Measurements from ENCODE around the gene TXNDC12.
"Not testable (repeated sequence)": the region's sequence is repeated elsewhere in the genome, so short reads cannot be mapped to it uniquely, and the experiment has no call there.

Gene TXNDC12

GRCh38 chr1:52045666-52046195, 9.3 kb downstream of the TXNDC12 start:
- DNase-seq = not testable (repeated sequence)

DNA sequence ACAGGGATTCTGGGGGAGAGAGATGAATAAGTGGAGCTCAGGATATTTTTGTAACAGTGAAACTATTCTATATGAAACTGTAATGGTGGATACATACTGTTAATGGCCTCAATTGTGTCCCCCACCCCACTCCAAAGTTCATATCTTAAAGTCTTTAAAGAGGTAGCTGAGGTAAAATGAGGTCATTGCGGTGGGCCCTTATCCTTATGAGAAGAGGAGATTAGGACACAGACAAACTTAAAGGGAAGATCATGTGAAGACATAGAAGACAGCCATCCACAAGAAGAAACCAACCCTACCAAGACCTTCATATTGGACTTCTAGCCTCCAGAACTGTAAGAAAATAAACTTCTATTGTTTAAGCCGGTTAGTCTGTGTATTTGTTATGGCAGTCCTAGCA, 9.8 kb downstream of the TXNDC12 start:
- no peak for DNase-seq

- no peak for DNase-seq
Measured at GRCh38 chr1:52041551-52042185, 13.3 kb downstream of the TXNDC12 start.

- DNase-seq = no peak
Measured at GRCh38 chr1:52037909-52038308, 17.1 kb downstream of the TXNDC12 start.

DNA sequence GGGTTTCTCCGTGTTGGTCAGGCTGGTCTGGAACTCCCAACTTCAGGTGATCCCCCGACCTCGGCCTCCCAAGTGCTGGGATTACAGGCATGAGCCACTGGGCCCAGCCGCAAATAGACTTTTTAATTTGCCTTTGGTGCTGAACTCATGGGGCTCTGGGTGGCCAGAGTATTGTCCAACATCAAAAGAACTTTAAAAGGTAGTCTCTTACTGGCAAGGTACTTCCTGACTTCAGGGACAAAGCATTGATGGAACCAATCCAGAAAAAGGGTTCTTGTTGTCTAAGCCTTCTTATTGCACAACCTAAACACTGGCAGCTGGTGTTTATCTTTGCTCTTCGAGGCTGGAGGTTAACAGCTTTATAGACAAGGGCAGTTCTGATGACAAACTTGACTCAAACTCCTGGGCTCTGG, 17.6 kb downstream of the TXNDC12 start:
- DNase-seq = no peak

DNA sequence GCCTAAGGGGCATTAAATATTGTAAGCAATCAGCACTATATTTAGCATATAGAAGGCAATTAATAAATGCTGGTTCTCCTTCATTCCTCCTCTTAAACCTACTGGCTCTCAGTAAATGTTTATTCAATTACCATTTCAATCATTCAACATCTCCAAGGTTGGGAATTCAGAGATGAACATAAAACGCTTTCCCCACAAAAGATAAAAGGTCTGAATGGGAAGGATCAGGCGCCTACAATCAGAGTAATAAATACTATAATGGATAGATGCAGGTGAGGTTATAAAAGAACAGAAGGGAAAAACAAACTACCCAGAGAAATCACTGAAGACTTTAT, 21.0 kb downstream of the TXNDC12 start:
- no peak for DNase-seq

DNA sequence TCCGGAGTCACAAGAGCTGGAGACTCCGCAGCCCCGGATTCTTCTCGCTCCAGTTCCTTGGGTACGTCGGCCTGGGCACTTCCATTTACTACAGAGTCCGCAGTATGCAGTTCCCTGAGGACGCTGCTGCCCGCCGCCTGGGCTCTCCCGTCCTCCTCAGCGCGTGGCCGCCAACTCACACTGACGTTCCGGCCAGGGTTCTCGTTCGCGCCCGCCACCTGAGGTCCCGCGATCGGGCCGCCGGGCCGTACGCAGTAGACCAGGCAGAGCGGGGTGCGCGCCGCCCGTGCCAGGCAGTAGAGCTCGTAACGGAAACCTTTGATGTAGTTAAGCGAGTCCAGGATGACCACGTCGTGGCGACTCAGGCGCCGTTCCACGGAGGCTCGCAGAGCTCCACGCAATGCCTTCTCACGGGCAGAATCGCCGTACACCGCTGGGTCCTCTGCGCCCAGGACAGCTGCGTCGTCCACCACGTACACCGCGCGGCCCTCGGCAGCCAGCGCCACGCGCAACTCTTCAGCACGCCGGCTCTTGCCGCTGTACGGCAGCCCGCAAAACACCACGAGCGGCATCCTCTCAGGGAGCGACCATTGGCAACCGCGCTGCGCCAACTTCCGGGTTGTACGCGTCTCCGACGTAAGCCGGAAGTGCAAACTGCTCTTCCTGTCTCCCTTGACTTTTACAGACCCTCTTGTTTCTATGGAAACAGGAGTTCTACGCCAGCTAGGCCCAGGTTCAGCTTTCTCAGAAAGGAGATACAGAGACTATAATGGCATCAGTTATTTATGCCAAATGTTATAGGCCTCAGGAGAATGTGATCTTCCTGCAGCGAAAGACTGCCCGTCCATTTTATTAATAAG, 21.6 kb downstream of the TXNDC12 start, which contains the start of gene KTI12:
KTI12 (minus strand) TSS at position 621 of the 860 bp plus-strand sequence; CDS start at position 572, 49 bp downstream.
- peak; percentile 86 for DNase-seq

DNA sequence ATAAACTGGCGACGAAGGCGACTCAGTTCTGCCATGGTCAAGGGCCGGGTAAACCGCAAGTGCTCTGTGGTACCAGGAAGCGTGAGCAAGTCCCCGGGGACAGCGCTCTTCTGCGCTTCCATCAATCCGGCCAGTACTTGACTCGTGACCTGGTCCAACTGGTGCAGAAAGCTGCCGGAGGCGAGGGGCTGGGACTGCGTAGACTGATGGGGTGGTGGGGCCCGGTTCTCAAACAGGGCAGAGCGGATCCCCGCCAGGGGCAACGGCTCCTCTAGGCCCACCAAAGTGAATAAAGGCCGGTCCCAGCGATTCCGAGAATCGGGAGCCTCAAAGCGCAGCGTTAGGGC, 22.2 kb downstream of the TXNDC12 start:
- DNase-seq = peak; percentile 3

DNA sequence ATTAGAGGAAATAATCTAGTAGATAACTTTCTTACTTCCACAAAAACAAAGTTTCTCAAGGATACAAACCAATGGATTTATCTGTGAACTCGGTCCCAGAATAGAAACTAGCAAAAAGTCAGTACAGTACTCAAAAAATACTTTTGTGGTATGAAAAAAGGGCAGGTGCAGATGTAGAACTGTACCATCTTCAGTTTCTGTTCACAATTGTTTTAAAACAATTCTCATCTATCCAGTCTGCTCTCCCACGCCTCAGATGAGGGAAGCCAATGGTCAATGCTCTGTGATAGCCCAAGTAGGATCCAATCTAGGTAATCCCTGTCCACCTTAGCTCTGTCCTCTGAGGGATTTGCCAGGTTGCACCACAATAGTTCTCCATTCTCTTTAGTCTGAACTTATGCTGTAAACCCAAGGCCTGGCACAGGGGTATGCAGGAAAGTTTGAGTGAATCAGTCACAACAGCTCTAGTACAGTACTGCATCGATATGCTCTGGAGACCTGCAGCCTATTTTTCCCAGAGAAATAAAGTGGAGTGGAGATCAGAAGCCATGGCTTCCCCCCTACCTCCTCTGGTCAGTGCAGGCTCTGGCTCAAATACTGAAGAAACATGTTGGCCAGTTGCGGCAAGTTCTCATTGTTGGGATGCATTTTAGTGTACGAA, 22.7 kb downstream of the TXNDC12 start:
- DNase-seq = no peak

DNA sequence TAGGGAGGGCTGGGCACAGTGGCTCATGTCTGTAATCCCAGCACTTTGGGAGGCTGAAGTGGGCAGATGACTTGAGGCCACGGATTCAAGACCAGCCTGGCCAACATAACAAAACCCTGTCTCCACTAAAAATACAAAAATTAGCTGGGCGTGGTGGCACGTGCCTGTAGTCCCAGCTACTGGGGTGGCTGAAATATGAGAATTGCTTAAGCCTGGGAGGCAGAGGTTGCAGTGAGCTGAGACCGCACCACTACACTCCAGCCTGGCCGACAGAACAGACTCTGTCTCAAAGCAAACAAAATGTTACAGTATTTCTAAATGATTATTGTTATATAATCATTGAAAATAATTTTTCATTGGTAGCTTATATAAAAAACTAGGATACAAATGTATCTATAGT, 26.2 kb downstream of the TXNDC12 start:
- not testable (repeated sequence) for DNase-seq

DNA sequence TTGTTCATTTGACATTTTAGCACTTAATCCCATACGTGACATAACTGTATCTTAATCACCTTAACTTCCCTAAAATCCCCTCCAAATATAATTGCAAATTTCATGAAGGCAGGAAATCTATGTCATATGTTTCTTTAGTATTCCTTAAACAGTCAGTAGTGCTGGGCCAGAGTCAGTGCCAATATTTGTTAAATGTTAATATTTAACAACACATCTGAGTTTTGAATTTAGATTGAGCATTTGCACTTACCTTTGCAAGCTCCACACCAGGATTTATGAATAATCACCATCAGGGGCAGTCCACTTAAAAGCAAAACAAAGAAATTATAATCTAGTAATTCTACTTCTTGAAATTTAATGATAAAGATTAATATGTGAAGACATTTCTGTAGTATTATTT, 26.7 kb downstream of the TXNDC12 start:
- no peak for DNase-seq

DNA sequence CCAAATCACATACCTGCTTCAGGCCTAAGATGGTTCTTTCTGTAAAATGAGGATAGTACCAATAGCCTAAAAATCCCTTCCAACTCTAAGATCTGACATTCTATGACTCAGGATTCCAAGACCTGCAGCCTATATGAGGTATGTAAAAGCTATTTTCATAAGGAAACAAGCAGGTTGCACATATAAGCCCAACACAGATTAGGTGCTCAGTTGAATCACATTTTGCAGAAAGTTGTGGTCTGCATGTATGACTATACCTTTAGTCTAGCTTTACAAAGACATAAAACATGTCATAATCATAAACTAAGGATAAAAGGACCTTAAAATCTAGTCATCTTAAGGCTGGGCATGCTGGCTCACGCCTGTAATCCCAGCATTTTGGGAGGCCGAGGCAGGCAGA, 28.7 kb downstream of the TXNDC12 start:
- no peak for DNase-seq

- no peak for DNase-seq
Measured at GRCh38 chr1:52022133-52022532, 32.9 kb downstream of the TXNDC12 start.

- no peak for DNase-seq
Measured at GRCh38 chr1:52008071-52008809, 46.8 kb downstream of the TXNDC12 start.

DNA sequence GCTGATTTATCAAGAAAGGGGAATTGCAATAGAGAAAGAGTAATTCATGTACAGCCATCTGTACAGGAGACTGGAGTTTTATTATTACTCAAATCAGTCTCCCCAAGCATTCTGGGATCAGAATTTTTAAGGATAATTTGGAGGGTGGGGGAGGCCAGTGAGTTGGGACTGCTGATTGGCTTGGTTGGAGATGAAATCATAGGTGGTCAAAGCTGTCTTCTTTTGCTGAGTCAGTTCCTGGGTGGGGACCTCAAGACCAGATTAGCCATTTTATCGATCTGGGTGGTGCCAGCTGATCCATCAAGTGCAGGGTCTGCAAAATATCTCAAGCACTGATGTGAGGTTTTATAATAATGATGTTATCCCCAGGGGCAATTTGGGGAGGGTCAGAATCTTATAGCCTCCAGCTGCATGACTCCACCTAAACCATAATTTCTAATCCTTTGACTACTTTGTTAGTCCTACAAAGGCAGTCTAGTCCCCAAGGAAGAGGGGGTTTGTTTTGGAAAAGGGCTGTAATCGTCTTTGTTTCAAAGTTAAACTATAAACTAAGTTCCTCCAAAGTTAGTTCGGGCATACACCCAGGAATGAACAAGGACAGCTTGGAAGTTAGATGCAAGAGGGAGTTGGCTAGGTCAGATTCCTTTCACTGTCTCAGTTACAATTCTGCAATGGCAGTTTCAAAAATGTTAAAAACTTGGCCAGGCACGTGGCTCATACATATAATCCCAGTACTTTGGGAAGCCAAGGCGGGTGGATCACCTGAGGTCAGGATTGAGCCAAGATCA, 47.6 kb downstream of the TXNDC12 start:
- no peak for DNase-seq

DNA sequence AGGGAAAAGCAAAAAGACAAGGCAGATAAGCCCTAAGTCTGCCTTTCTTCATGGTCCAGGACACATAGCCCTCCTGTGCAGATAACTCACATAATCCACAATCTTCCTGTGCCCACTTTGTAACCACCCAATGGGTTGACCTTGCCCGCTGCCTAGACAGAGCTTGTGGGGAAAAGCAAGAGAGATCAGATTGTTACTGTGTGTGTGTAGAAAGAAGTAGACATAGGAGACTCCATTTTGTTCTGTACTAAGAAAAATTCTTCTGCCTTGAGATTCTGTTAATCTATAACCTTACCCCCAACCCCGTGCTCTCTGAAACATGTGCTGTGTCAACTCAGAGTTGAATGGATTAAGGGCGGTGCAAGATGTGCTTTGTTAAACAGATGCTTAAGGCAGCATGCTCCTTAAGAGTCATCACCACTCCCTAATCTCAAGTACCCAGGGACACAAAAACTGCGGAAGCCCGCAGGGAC, 48.9 kb downstream of the TXNDC12 start:
- DNase-seq = not testable (repeated sequence)

- not testable (repeated sequence) for DNase-seq
Measured at GRCh38 chr1:52005548-52005947, 49.4 kb downstream of the TXNDC12 start.

DNA sequence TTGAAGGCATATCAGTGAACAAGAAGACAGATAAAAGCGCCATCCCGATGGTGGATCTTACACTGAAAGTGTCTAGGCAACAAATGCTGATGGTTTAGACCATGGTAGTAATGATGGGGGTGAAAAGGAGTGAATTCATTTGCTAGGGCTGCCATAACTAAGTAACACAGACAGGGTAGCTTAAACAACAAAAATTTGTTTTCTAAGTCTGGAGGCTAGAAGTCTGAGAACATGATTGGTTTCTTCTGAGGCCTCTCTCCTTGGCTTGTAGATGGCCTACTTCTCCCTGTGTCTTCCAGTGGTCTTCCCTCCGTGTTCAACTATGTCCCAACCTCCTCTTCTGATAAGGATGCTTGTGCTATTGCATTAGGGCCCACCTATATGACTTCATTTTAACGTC, 51.1 kb downstream of the TXNDC12 start:
- DNase-seq = no peak

DNA sequence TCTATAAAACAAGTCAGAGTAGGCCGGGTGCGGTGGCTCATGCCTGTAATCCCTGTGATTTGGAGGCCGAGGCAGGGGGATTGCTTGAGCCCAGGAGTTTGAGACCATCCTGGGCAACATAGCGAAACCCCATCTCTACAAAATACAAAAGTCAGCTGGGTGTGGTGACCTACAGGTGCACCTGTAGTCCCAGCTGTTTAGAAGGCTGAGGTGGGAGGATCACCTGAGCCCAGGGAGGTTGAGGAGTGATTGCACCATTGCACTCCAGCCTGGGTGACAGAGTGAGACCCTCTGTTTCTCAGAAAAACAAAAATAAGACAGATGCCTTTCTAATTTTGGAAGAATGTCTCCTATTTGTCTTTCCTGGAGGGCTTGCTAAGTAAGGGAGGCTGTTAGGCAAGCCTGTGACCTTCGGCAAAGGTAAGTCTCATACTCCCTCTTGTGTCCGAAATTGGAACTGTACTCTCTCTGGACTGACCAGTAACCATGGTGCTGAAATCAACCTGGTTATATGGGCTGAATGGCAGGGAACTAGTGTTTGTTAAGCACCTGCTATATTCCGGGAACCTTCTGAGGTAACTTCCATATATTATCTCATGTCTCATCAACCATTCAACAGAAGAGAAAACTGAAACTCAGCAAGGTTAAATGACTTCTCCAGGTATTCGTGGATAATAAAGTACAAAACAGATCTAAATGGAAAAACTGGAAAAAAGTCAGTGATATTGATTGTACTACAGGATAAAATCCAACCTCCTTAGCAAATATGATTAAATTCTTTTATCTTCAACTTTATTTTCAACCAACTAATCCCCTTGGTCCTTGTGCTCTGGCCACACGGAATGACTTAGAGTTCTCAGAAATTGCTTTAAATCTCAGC, 52.7 kb downstream of the TXNDC12 start:
- peak; percentile 55 for DNase-seq

GRCh38 chr1:51998701-51999100, 56.3 kb downstream of the TXNDC12 start:
- DNase-seq = no peak

GRCh38 chr1:51997974-51998382, 57.0 kb downstream of the TXNDC12 start:
- DNase-seq = no peak

All from effector CD4-positive, alpha-beta T cell (primary cell).